Peyer's patch (tissue), 4 donors: ENCODE measurements around the gene DMRTC2. TPM values are rescaled to one million over a fixed set of nuclear protein-coding genes. Genes with fewer than 3 reads are reported as not detected.

ENCODE experiments used
- DNase-seq, 3 donors: peaks; one replicate each; pipeline ENCODE4 v3.0.0-alpha.2; 2017 to 2019
- H3K27ac ChIP-seq, 4 donors: fragments of 200-600 bp; sonication (generic); one replicate each; pipeline ENCODE4 v1.5.1; 2016 to 2019
- H3K27me3 ChIP-seq, 2 donors: fragments of 200-600 bp; sonication (generic); one replicate each; pipeline ENCODE4 v1.5.1; 2019
- H3K36me3 ChIP-seq, 3 donors: fragments of 200-600 bp; sonication (generic); one replicate each; pipeline ENCODE4 v1.5.1; 2016 to 2019
- H3K4me1 ChIP-seq, 4 donors: fragments of 200-600 bp; sonication (generic); one replicate each; pipeline ENCODE4 v1.5.1; 2016 to 2019
- H3K4me3 ChIP-seq, 4 donors: fragments of 200-600 bp; sonication (generic); 1 replicate in 3 of 4; 2 replicates in 1 of 4; pipeline ENCODE4 v1.5.1; 2016 to 2019; ENCODE audit warnings: mild to moderate bottlenecking in 1 of 4
- H3K9me3 ChIP-seq, 4 donors: fragments of 200-600 bp; sonication (generic); one replicate each; pipeline ENCODE4 v1.5.1; 2016 to 2019; ENCODE audit warnings: mild to moderate bottlenecking in 1 of 4
- CTCF ChIP-seq, 6 experiments: fragments of 450-650 bp in 4 of 6; fragments of 200-600 bp in 2 of 6; sonication (generic) in 1 of 6; IDR thresholded peaks; one replicate each; pipeline ENCODE4 v1.5.1; 2017 to 2019; ENCODE audit warnings: antibody characterized with exemption in 6 of 6, mild to moderate bottlenecking in 3 of 6, moderate library complexity in 1 of 6
- POLR2A ChIP-seq, 2 donors: fragments of 450-650 bp; IDR thresholded peaks; one replicate each; pipeline ENCODE4 v1.5.1; 2017; ENCODE audit warnings: antibody characterized with exemption in 2 of 2, mild to moderate bottlenecking in 2 of 2, moderate library complexity in 2 of 2
- total RNA-seq, 4 donors: library from RNA; depleted of rRNA; stranded (reverse); fragments of >200 nt; gene quantifications; one replicate each; pipeline ENCODE4 v1.1.0, GENCODE V29; 2016

The DMRTC2 gene
- total RNA-seq, 4 donors from 2014 or later: not detected

DNA sequence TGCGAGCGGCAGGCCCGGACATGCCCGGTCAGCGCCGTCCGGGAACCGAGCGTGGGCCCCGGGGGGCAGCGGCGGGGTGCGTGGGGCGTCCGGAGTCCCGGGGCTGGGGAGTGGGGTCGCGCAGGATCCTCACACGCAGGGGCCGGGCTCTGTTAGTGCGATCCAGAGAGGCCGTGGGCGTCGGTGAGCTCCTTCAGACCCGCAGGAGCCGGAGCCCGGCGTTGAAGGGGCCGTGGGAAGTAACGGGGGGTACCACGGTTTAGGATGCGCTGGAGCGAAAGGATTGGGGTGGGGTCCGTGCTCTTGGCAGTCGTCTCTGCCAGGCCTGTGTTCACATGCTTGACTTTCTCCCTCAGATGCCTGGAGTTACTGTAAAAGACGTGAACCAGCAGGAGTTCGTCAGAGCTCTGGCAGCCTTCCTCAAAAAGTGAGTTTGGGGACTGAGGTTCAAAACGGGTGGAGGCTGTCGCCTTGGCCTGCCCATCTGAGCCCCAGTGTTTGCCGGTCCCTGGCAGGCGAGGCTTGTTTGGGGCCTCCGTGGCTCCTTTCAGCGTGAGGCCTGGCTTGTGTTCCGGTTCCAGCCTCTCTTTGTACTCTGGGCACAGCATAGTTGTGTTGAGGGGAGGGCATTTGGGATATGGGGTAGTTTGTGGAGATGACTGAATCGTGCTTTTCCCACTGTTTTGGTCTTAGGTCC is 15.7 kb downstream of the DMRTC2 start:
- H3K4me1 ChIP-seq: peaks cover 0 to 41% (median 24%) of the 10 kb centered on the region in 4 donors
- H3K9me3 ChIP-seq: no peaks in the 10 kb centered on the region
- no peak for TF ChIP-seq CTCF (IDR thresholded peaks at IDR 0.05)
- peaks cover 0 to 42% (median 0%) of the 10 kb centered on the region in 3 donors for H3K36me3 ChIP-seq
- no peak for DNase-seq
- H3K4me3 ChIP-seq: peak overlapping the region; percentile 80 to 98 (median 90)
- peak overlapping the region; percentile 90 to 97 (median 94) for H3K27ac ChIP-seq
- H3K27me3 ChIP-seq: no peaks in the 10 kb centered on the region

GRCh38 chr19:41861116-41861768 is 16.4 kb downstream of the DMRTC2 start:
- Histone ChIP-seq H3K4me1 (peaks cover 0 to 45% (median 27%) of the 10 kb centered on the region in 4 donors), H3K27me3 (no peaks in the 10 kb centered on the region), H3K36me3 (peaks cover 0 to 42% (median 0%) of the 10 kb centered on the region in 3 donors), H3K27ac (peak overlapping the region; percentile 90 to 97 (median 94)), H3K4me3 (peak overlapping the region; percentile 80 to 98 (median 90)), H3K9me3 (no peaks in the 10 kb centered on the region)
- no peak for TF ChIP-seq POLR2A (IDR thresholded peaks at IDR 0.05)
- TF ChIP-seq CTCF (IDR thresholded peaks at IDR 0.05): no peak
- no peak for DNase-seq

- no peaks in the 10 kb centered on the region for H3K27me3 ChIP-seq
- TF ChIP-seq CTCF (IDR thresholded peaks at IDR 0.05) (no peak), POLR2A (IDR thresholded peaks at IDR 0.05) (no peak)
- peaks cover 0 to 46% (median 29%) of the 10 kb centered on the region in 4 donors for H3K4me1 ChIP-seq
- DNase-seq: no peak
- no peak overlapping the region for H3K4me3 ChIP-seq
- H3K36me3 ChIP-seq: peaks cover 0 to 42% (median 0%) of the 10 kb centered on the region in 3 donors
- no peaks in the 10 kb centered on the region for H3K9me3 ChIP-seq
- peak overlapping the region in 1 of 4 donors; percentile 46 for H3K27ac ChIP-seq
These were observed 17.0 kb downstream of the DMRTC2 start for GRCh38 chr19:41861846-41862245.

DNA sequence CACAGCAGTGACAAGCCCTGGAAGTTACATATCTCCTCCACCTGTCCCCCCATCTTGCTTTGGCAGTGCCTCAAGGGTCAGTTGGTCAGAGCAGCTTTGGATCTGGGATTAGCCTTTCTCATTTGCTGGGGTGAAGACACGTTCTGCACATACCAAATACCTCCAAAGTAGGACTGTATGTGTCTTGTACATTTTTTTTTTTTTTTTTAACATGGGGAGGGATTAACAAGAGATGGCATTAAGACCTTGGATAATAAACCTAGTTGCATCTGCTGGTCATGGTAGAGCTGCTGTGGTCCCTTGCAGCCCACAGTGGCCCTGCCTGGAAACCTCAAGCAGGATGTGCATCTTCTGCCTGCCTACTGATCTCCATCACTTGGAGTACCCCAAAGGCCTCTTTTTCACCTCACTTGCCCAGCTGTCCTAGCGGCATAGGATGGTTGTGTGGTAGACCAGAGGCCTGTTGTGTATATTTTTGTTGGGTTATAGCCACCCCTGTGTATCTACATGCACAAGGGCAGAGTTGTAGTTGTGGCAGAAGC is 17.7 kb downstream of the DMRTC2 start:
- Histone ChIP-seq H3K4me3 (no peak overlapping the region), H3K4me1 (peaks cover 0 to 50% (median 29%) of the 10 kb centered on the region in 4 donors)
- TF ChIP-seq POLR2A (IDR thresholded peaks at IDR 0.05): no peak
- no peak for TF ChIP-seq CTCF (IDR thresholded peaks at IDR 0.05)

DNA sequence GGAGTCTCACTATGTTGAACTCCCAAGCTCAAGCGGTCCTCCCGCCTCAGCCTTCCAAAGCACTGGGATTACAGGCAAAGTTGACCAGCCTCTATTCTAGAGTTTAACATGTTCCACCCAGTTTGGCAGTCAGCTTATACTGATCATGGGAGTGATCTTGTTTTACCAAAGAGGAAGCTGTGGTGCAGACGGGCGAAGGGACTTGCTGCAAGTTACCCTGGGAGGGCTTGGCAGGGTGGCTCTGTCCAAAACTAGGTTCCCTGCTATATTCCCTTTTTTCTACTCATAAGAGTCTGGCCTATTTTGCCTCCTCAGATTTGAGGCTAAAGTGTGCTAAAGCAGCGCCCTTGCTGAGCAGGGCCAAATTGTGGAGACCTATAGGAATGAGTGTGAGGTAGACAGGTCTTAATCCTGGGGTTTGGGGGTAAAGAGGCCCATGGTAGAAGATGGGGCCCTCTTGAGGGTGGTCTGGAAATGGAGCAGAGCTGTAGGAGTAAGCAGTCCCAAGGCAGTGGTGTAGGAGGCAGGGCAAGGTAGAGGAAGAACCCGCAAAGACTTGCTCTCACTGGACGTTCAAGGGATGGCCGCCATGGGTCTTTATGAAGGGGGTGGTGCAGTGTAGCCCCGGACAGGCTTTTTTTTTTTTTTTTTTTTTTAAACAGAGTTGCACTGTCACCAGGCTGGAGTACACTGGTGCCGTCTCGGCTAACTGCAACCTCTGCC is 18.5 kb downstream of the DMRTC2 start:
- H3K4me1 ChIP-seq: peaks cover 0 to 59% (median 32%) of the 10 kb centered on the region in 4 donors
- peaks cover 0 to 42% (median 0%) of the 10 kb centered on the region in 3 donors for H3K36me3 ChIP-seq
- H3K9me3 ChIP-seq: no peaks in the 10 kb centered on the region
- H3K4me3 ChIP-seq: no peak overlapping the region
- no peaks in the 10 kb centered on the region for H3K27me3 ChIP-seq
- TF ChIP-seq POLR2A (IDR thresholded peaks at IDR 0.05) (no peak), CTCF (IDR thresholded peaks at IDR 0.05) (no peak)
- DNase-seq: no peak
- H3K27ac ChIP-seq: peak overlapping the region in 1 of 4 donors; percentile 46

More for the DNA sequence above, 17.7 kb downstream of the DMRTC2 start:
- Histone ChIP-seq H3K36me3 (peaks cover 0 to 42% (median 0%) of the 10 kb centered on the region in 3 donors), H3K9me3 (no peaks in the 10 kb centered on the region), H3K27ac (peak overlapping the region in 1 of 4 donors; percentile 46), H3K27me3 (no peaks in the 10 kb centered on the region)
- DNase-seq: no peak
